ENCODE results near the gene PTGR3. TPM values are rescaled to one million over a fixed set of nuclear protein-coding genes. Genes with fewer than 3 reads are reported as not detected.

PTGR3 gene
- total and polyA plus RNA-seq, 5 donors: 23.4 to 42.9 (median 30.4) TPM

DNA sequence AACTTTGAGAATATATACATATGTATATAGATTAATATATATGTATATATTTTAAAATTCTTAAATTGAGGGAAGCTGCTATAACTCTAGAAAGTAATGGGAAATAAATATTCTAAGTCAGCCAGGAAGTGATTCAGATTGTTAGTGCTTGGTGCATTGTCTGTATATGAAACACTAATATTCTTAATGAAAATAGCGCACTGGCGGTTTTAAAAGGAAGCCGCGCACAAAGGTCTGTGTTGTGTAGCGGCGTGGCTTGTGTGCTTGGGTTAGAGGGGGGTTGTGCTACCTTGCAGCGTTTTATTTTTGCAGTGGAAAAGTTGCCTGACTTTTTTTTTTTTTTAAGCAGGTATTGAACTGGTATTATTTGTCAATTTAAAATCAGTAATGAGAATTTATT lies 13.0 kb upstream of the PTGR3 start:
- ATAC-seq (no peak), DNase-seq (no peak)
- H3K27me3 ChIP-seq (ENCODE audit: control insufficient read depth, insufficient read depth): no peaks in the 10 kb centered on the region
- WGBS: 72% methylated on average over 7 of the region's 7 CpGs
- peaks cover 6% of the 10 kb centered on the region for H3K4me1 ChIP-seq (ENCODE audit: control insufficient read depth, insufficient read depth, low read length)
- H3K4me3 ChIP-seq (ENCODE audit: low read length): no peak overlapping the region
- H3K9me3 ChIP-seq (ENCODE audit: control insufficient read depth, low read length): no peaks in the 10 kb centered on the region
- H3K27ac ChIP-seq (ENCODE audit: low read length): no peak overlapping the region
- intact Hi-C loops (cut with DNase I): no loop called here

DNA sequence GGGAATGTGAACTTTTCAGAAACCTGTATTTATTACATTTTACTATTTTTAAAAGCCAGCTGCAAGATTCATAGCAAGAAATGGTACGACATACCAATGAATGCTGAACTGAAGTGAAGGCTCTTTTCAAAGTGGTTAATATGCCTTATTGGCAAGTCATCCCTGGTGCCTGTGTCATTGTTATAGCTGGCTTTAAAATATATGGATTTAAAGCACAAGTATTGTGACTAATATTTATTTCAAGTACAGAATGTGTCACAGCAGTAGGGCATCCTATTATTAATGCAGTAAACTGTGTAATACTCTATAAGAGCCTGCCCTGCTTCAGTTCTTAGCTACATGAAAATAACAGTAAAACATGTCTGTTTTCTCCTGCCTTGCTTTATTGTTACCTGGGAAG lies 12.5 kb upstream of the PTGR3 start:
- H3K27ac ChIP-seq (ENCODE audit: low read length): no peak overlapping the region
- 72% methylated on average over 1 of the region's 1 CpG for WGBS
- H3K9me3 ChIP-seq (ENCODE audit: control insufficient read depth, low read length): no peaks in the 10 kb centered on the region
- H3K4me3 ChIP-seq (ENCODE audit: low read length): no peak overlapping the region
- peaks cover 2% of the 10 kb centered on the region for H3K4me1 ChIP-seq (ENCODE audit: control insufficient read depth, insufficient read depth, low read length)
- no peaks in the 10 kb centered on the region for H3K27me3 ChIP-seq (ENCODE audit: control insufficient read depth, insufficient read depth)
- no peak for DNase-seq
- ATAC-seq: no peak
- intact Hi-C loops (cut with DNase I): no loop called here

DNA sequence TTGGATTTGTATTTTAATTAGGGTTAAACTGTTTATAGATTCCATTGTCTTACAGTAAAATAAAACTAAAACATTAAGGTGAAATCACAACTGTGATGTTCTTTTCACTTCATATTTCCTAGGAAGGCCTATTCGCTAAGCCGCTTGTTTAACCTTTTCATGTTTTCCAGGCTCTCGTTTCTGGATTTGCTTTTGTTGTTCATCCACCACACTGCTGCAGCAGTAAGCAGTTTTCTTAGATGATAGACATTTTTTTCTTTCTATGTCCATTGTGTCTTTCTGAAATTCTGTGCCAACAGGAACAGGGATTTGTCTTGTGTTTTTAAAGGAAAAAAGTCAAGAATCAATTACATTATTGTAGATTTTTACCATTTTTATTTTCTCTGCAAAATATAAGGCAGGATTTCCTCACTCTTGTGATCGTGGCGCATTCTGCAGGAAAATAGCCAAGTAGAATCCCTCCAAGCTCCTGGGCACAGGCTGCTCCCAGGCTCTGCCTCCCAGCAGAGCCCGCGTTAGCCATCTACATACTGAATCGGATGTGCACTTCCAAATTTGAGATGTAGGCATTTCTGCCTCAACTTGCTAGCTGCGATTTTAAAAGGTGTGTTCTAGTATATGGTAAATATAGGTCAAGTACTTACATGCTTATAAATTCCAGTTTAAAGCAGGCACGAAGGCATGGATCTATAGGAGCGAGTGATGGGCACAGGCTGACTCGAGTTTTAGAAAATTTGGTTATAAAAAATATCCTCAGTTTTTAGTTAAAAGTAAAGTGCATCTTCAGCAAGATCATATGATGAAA lies 11.8 kb upstream of the PTGR3 start:
- peaks cover 2% of the 10 kb centered on the region for H3K4me1 ChIP-seq (ENCODE audit: control insufficient read depth, insufficient read depth, low read length)
- DNase-seq (no peak), ATAC-seq (no peak)

DNA sequence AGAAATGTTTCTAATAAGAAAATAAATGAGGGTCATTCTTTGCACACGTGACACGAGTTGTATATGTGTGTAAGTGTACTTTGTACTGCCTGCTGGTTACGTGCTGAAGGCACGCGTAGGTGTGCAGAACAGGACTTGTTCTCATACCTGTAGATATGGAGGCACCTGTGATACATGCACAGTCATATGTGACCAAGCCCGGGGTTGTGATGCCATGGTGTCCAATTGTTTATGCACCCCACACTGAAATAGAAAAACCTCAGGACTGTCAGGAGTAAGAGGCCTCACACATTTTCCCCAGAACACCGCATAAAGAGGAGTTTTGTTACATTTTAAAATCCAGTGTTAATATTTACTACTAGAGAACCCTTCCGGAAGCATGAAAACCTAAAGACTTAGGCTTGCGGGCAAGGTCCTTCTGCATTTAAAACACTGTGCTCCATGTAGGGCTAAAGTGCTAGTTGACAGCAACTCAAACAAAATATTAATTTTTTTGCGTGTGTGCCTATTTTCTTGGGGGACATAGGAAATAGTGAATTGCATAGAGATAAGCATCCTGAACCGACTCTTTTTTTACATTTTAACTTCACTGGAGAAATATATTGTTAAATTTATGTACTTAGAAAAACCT lies 10.9 kb upstream of the PTGR3 start:
- peaks cover 2% of the 10 kb centered on the region for H3K4me1 ChIP-seq (ENCODE audit: control insufficient read depth, insufficient read depth, low read length)
- WGBS: 84% methylated on average over 11 of the region's 11 CpGs
- ATAC-seq (no peak), DNase-seq (no peak)
- H3K27me3 ChIP-seq (ENCODE audit: control insufficient read depth, insufficient read depth): no peaks in the 10 kb centered on the region
- no peak overlapping the region for H3K4me3 ChIP-seq (ENCODE audit: low read length)
- intact Hi-C loops (cut with DNase I): no loop called here
- peak overlapping the region; percentile 7 for H3K27ac ChIP-seq (ENCODE audit: low read length)
- no peaks in the 10 kb centered on the region for H3K9me3 ChIP-seq (ENCODE audit: control insufficient read depth, low read length)

More for the DNA sequence above, 11.8 kb upstream of the PTGR3 start:
- no peaks in the 10 kb centered on the region for H3K27me3 ChIP-seq (ENCODE audit: control insufficient read depth, insufficient read depth)
- H3K27ac ChIP-seq (ENCODE audit: low read length): no peak overlapping the region
- no peak overlapping the region for H3K4me3 ChIP-seq (ENCODE audit: low read length)
- WGBS: 60% methylated on average over 12 of the region's 12 CpGs
- H3K9me3 ChIP-seq (ENCODE audit: control insufficient read depth, low read length): no peaks in the 10 kb centered on the region
- intact Hi-C loops (cut with DNase I): no loop called here

DNA sequence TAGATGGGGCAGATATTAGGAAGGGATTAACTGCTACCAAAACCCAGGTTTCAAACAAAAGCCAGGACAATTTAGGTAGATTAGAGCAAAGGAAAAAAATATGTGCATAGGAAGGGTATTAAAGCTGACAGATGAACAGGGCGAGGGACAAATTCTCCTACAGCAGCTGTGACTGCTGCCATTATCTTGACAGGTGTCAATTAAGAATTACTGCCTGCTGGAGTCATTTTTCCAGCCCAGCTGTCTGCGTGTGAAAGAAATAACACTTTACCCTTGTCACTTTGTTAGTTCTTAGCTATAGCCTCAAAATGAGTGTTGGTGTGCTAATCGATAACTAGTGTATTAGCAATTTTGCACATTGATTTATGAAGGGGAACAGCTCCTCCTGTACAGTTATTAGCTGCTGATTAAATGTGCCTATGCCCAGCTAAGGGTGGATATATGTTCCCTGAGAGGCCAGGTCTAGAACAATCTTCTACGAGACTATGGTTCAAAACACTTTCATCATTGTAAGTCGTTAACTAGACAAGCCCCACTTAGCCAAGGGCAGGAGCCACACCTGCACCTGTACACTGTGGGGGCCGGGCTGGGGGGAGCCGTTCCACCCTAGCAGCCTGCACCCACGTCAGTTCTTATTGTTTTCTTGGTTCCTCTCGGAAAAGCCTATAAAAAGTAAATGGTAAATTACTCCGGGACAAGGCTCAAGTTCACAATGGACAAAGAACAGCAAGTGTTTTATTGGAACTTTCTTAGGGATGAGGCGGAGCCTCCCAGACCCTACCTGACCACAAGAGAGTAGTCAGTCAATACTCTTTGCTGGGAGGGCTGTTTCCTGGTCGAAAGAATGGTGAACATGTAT lies 9.4 kb upstream of the PTGR3 start:
- intact Hi-C loops (cut with DNase I): no loop called here
- H3K27me3 ChIP-seq (ENCODE audit: control insufficient read depth, insufficient read depth): no peaks in the 10 kb centered on the region
- H3K4me3 ChIP-seq (ENCODE audit: low read length): no peak overlapping the region
- H3K9me3 ChIP-seq (ENCODE audit: control insufficient read depth, low read length): no peaks in the 10 kb centered on the region
- H3K4me1 ChIP-seq (ENCODE audit: control insufficient read depth, insufficient read depth, low read length): peaks cover 2% of the 10 kb centered on the region
- DNase-seq (no peak), ATAC-seq (peak in 1 of 2 donors; percentile 19)
- 73% methylated on average over 12 of the region's 12 CpGs for WGBS
- H3K27ac ChIP-seq (ENCODE audit: low read length): peak overlapping the region; percentile 12

DNA sequence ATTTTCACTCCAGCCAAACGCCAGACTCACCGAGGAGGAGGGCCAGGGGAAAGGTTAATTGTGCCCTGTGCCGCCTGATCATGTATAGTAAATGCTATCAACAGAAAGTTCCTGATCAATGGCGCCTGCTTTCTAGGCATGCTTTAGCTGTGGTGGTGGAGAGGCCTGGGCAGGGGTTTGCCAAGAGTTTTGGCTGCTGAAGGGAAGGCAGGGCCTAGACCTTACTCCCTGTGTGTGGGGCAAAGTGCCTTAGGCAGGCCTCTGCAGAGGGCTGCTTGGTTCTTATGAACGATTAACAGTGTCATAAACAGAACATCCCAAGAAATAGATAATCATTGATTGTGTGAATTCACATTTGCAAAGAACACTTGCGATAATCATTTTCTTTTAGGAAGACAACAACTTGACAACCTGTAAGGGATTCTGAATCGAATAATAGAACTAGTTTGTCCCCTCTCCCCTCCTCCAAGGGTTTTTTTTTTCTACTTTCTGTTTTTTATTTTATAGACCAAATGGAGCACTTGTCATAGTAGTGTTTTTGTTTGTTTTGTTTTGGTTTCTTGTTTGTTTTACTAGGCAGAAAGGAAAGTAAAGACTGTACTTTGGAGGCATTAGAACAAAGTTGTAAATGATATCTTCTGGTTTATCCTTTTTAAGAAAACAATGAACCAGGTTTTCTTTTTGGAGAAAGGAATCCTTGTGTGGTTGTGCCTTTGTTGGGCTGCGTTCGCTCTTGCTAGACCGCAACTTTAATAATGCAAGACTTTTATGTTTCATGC lies 8.2 kb upstream of the PTGR3 start:
- Histone ChIP-seq H3K4me3 (ENCODE audit: low read length) (no peak overlapping the region), H3K4me1 (ENCODE audit: control insufficient read depth, insufficient read depth, low read length) (no peaks in the 10 kb centered on the region), H3K27me3 (ENCODE audit: control insufficient read depth, insufficient read depth) (no peaks in the 10 kb centered on the region), H3K27ac (ENCODE audit: low read length) (peak overlapping the region; percentile 21), H3K9me3 (ENCODE audit: control insufficient read depth, low read length) (no peaks in the 10 kb centered on the region)
- no peak for ATAC-seq
- intact Hi-C loops (cut with DNase I): no loop called here
- WGBS: 91% methylated on average over 10 of the region's 10 CpGs
- DNase-seq: no peak

DNA sequence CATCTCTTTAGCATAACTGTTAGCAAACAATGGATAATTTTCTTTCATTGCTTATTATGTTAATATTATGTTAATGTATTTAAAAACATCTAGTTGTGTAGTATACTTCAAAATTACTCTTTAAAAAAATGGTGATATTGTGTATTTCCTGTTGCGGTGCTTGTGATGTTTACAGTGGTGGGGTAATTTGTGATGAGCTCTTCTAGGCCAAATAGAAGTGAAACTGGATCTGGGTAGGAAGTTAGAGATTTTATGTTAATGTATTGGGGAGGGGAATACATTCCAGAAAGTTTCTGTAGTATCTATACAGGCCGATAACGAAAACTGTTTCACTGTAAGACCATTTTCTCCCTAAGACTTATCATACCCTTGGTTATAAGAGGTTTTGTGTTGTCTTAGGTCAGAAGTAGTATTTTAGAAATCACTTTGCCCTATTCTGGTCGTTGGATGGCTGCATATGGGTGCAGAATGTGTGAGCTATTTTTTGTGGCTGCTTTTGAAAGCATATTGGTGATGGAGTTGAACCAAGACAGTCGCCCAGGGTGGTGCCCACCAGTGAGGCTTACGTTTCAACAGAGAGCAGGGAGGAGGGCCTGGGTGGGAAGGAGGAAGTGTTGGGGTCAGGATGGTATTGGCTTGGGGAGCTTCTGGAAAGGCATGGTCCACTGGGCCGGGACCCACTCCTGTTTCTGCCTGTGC lies 7.4 kb upstream of the PTGR3 start:
- intact Hi-C loops (cut with DNase I): no loop called here
- no peak overlapping the region for H3K4me3 ChIP-seq (ENCODE audit: low read length)
- no peaks in the 10 kb centered on the region for H3K9me3 ChIP-seq (ENCODE audit: control insufficient read depth, low read length)
- H3K4me1 ChIP-seq (ENCODE audit: control insufficient read depth, insufficient read depth, low read length): no peaks in the 10 kb centered on the region
- peak overlapping the region; percentile 47 for H3K27ac ChIP-seq (ENCODE audit: low read length)
- DNase-seq (peak in 1 of 3 donors; percentile 9), ATAC-seq (no peak)
- H3K27me3 ChIP-seq (ENCODE audit: control insufficient read depth, insufficient read depth): no peaks in the 10 kb centered on the region
- WGBS: 66% methylated on average over 7 of the region's 7 CpGs

DNA sequence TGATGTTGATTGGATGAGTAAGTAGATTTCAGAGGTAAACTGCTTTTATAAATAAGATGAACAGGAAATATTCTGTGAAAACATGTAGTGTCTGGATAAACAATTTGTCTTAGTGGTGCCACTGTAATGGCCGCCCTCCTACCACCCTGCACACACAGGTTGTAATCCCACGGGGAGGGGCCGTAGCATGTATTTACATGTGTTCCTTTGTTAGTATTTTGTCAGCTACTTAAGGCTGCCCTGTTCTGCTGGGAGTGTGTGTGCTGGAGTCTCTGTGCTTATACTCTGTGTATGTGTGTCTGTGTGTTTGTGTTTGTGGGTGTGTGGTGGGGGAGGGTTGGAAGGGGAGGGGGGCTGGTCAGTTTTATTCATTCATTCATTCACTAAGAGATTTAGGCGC lies 6.7 kb upstream of the PTGR3 start:
- no peak overlapping the region for H3K4me3 ChIP-seq (ENCODE audit: low read length)
- ATAC-seq (no peak), DNase-seq (no peak)
- 91% methylated on average over 4 of the region's 4 CpGs for WGBS
- no peaks in the 10 kb centered on the region for H3K27me3 ChIP-seq (ENCODE audit: control insufficient read depth, insufficient read depth)
- intact Hi-C loops (cut with DNase I): no loop called here
- H3K4me1 ChIP-seq (ENCODE audit: control insufficient read depth, insufficient read depth, low read length): no peaks in the 10 kb centered on the region
- H3K9me3 ChIP-seq (ENCODE audit: control insufficient read depth, low read length): no peaks in the 10 kb centered on the region
- H3K27ac ChIP-seq (ENCODE audit: low read length): no peak overlapping the region

DNA sequence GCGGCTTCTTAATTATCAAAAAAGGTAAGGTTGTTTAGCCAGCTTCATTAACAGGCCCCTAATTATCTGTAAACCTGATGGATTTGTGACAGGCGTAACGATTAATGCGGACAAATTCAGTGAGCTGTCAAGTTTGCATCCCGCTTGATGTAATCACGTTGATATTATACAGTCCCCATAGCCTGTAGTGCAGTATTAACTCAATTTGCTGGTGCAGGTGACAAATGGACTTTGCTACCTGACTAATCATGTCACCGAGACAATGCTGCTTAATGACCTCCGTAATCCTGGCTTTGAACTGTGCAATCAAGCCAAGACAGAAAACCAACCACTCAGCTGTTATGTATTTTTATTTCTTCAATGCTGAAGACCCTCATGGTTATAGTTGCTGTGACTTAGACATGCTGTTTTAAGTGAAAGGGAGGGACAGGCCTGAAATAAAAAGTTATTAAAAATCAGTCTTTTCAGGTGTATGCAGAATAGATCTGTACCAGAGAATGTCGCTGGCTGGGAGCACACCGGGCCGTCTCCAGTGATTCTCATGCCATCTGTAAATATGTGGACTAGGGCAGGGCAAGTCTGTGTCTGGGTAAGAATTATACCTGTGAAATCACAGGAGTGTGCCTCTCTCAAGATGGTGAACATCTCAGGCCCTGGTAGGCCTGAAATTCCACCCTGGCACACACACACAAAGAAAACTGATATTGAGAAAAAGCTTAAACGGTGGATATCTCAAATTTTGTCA lies 6.0 kb upstream of the PTGR3 start:
- intact Hi-C loops (cut with DNase I): no loop called here
- Histone ChIP-seq H3K9me3 (ENCODE audit: control insufficient read depth, low read length) (no peaks in the 10 kb centered on the region), H3K27ac (ENCODE audit: low read length) (no peak overlapping the region), H3K27me3 (ENCODE audit: control insufficient read depth, insufficient read depth) (no peaks in the 10 kb centered on the region), H3K4me3 (ENCODE audit: low read length) (no peak overlapping the region), H3K4me1 (ENCODE audit: control insufficient read depth, insufficient read depth, low read length) (no peaks in the 10 kb centered on the region)
- no peak for DNase-seq
- 86% methylated on average over 12 of the region's 12 CpGs for WGBS
- no peak for ATAC-seq

DNA sequence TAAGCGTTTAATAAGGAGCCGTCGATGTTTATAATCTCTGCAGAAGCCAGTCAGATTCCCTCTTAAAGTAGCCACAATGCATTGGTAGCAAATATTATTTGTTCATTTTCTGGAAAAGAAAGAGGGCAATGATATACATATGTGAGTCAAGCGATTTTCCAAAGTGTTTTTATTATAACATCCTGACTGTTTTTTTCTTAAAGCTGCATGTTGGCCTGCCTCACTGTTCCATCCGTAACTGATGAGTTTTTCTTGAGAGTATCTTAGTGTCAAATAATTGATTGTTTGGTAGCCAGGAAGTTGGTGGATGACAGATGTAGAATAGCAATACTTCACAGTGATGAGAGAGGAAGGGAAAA lies 5.4 kb upstream of the PTGR3 start:
- Histone ChIP-seq H3K27me3 (ENCODE audit: control insufficient read depth, insufficient read depth) (no peaks in the 10 kb centered on the region), H3K4me1 (ENCODE audit: control insufficient read depth, insufficient read depth, low read length) (no peaks in the 10 kb centered on the region), H3K27ac (ENCODE audit: low read length) (no peak overlapping the region), H3K9me3 (ENCODE audit: control insufficient read depth, low read length) (no peaks in the 10 kb centered on the region), H3K4me3 (ENCODE audit: low read length) (no peak overlapping the region)
- DNase-seq (no peak), ATAC-seq (no peak)
- intact Hi-C loops (cut with DNase I): no loop called here
- WGBS: 62% methylated on average over 5 of the region's 5 CpGs
